HG02870 (cell line): ENCODE data around the gene TREX2.

Experiments used
- ATAC-seq: cut with Tn5 transposase; IDR thresholded peaks from one replicate; pipeline ENCODE4 v1.9.1; 2021; ENCODE audit warnings: mild to moderate bottlenecking, moderate library complexity; ENCODE audit not compliant: unreplicated experiment

The TREX2 gene

DNA sequence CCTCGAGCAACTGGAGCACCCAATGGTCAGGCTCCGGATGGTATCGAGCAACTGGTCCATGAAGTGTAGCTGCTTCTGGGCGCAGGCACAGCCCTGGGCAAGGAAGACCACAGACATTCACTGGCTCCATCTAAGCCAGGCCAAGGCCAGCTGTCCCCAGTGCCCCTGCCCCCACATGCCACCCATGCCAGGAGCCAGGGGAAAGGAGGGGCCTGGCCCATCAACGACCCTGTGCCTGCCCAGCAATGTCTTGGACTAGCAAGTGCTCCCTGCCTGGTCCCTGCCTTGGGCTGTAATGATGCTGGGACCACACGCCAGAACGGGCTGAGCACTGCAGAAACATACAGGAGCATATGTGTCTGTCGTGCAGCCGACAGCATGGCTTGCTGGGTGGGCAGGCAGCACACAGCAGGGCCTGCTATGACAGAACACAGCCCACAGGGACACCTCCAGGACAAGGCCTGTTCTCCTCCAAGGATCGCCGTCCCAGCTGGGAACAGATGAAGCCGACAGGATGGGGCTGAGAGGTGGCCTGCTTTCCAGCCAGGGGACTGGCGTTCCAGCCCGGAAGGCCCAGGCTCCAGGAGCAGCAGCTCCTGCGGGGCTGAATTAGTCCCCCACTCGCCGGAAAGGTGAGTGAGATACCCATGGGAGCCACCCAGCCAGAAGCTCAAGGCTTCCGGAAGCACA lies 11.4 kb upstream of the TREX2 start:
- ATAC-seq = no peak

DNA sequence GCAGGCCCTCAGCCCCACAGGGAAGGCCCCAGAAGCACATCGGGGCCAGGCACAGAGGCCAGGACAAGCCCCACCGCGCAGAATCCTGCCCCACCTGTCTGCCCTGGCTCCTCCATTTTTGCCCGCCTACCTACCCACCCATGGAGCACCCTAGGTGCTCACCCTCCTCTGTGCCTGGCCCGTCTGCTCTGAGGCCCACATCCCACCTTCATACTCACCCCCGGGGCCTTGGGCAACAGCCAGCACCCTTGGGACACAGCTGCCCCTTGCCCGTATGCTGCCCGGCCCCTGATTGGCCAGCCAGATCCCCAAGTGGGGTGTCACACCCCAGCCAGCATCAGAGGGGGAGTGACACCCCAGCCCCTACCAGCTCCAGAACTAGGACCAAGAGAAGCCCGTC lies 10.8 kb upstream of the TREX2 start:
- ATAC-seq = no peak

DNA sequence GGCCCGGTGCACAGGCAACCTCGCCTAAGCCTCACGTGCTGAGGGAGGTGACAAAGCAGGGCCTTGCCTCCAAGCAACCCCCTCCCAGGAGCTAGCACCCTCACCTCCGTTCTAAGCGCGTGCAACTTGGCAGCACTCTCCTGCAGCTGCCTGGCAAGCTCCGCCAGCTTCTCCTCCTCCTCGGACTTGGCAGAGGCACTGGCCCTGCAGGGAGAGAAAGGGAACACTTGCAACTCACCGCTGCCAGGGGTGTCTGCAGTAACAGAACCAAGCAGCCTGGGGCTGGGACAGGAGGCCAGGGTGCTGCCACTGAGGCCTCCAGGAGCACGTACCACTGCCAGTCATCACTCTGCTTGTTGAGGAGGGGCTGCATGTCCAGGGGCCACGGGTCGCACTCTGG lies 10.3 kb upstream of the TREX2 start:
- no peak for ATAC-seq

GRCh38 chrX:153455571-153455970 lies 9.7 kb upstream of the TREX2 start:
- no peak for ATAC-seq

- no peak for ATAC-seq
These were observed 9.2 kb upstream of the TREX2 start for GRCh38 chrX:153454901-153455550.

DNA sequence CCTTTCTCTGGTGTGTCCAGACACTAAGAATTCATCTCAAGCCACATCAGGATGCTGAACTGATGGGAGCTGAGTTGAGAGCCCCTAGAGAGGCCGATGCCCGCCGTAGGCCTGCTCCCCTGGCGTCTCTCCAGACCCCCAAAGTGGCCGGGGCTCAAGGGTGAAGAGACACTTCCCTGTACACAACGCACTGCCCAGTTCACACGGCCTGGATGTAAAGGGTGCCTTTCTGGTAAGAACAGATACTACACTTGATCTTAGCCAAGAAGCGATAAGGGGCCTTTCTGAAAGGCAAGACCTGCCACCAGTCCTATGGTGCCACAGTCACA lies 5.1 kb upstream of the TREX2 start:
- no peak for ATAC-seq

DNA sequence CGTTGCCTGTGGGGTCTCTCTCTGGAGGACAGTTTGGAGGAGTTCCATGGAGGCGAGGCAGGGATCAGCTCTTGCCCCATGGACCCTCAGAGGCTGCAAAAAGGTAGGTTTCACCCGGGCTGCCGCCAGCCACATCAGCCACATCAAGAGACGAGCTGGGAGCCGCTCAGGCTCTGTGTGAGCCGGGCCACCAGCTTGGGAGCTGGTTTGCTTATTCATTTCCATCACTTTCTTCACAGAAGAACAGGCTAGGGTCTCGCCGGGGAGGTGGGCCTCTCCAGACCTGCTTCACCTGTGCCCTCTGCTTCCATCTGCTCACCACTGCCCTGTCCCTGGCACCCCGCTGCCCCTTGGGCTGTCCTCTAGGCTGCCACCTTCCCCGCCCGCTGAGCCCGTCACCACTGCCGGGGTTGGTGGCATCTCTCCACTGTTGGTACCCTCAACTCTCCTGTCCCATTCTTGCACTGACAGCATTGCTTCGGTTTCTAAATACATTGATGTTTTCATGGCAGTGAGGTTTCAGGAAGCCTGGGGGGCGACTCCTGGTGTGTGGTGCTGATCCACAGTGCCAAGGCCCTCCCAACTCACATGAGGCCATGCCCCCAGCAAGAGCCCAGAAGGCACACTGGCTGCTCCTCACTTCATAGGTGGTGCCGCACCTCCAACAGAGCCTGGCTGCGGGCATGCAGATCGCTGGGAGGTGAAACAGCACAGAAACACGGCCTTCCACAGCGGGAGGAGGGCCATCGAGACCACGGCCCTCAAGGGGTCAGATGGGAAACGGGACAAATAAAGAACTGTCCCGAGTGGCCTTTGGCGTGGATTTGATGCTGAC lies 4.5 kb upstream of the TREX2 start:
- no peak for ATAC-seq

DNA sequence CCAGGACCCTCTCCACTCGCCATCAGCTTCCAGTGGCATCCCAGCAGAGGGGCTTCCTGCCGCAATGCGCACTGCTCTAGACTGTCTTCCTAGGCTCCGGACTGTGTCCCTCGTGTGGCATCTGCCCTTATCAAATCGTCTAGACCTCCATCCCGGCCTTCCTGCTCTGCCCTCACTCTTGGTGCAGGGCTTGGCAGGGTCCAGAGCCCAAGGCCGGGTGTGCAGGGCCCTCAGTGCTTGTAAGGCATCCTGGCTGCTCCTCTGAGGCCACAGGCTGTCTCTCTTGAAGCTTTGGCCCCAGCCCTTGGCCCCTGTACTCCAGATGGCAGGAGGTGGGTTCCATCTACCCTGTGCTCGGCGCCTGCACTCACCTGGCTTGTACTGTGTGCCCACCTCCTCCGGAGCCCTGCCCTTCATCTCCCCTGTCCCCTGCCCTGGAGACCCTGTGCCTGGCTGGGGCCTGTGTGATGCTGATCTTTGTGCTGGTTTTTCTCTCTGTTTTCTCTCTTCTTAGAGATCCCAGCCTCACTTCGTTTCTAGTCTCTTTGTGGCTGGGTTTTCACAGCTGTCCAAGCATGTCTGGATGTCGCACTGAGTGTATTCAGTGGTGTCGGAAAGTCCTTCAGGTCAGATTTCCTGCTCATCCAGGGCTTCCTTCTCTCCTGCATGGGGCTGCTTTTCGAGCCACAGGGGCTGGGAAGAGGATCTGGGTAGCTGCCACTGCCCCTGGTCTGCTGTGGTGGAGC lies 3.7 kb upstream of the TREX2 start:
- ATAC-seq = no peak

DNA sequence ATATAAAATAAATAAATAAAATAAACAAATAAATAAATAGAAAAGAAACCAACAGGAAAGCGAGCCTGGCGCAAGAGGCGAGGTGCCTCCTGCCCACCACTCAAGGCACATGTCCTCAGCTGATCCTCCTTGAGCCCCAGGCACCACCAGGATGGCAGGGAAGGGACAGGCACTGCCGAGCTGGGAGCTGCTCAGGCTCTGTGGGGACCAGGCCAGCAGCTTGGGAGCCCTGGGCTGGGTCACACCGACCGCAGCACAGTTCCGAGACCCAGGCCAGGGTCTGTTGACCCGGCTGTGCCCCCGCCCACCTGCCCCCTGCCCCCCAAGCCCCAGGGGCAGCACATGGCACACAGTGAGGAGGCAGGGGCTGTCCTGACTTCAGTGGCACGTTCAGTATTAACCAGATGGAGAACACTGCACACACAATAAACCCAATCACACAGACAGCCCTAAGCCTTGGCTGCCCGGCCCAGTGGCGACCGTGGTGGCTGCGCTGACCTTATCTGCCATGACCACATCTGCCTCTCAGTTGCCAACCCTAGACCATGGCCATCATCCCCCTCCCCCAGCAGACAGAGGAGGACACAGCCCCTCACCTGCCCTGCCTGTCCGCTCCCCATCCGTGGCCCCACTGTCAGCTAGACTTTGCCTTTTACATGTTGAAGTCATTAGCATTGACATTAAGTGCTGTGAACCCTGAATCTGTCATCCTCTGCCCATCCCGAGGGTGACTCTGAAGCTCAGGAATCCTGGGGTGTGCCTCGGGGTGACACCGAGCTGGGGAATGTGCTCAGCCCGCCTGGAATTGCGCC lies 2.9 kb upstream of the TREX2 start:
- no peak for ATAC-seq

- no peak for ATAC-seq
These were observed 1.7 kb upstream of the TREX2 start for GRCh38 chrX:153447581-153447960.

DNA sequence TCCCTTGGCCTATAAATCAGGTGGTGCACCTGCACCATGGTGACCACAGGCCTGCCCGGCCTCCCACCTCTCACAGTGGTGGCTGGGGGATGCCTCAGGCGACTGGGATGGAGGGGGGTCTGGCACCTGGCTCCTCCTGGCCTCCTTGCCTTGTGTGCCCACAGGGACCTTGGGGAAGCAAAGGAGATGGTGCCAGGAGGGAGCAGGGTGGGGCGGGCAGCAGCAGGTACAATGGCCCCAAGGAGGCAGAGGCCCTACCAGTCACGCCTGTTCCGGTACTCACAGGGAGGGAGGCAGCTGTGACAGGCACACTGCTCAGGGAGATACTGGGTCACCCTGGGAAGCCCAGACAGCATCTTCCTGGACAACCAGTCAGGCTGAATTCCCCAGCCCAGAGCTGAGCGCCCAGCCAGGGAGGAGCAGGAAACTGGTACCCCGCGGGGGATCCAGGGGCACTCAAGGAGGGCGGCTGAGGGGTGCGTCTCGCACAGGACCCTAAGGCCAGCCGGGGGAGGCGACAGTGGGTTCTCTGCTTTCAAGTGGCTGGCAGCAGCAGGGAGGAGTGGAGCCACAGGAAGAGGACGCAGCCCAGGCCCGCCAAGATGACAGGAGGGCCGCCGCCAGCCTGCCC lies 1.2 kb upstream of the TREX2 start:
- ATAC-seq = no peak

DNA sequence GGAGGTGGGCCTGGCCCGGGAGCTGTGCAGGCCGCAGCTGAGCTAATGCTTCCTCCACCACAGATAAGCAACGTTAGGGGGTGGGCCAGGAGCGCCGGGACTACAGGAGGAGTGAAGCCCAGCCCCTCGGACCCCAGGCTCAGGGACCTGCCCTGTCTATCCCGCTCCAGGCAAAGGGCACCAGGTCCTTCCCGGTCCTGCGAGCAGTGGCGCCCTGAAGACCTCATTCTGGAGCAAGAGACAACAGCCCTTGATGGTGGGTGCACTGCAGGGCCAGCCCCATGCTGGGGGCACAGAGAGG lies 730 bp upstream of the TREX2 start:
- no peak for ATAC-seq

- ATAC-seq = no peak
These were observed 575 bp downstream of the TREX2 start for GRCh38 chrX:153445106-153445855.

DNA sequence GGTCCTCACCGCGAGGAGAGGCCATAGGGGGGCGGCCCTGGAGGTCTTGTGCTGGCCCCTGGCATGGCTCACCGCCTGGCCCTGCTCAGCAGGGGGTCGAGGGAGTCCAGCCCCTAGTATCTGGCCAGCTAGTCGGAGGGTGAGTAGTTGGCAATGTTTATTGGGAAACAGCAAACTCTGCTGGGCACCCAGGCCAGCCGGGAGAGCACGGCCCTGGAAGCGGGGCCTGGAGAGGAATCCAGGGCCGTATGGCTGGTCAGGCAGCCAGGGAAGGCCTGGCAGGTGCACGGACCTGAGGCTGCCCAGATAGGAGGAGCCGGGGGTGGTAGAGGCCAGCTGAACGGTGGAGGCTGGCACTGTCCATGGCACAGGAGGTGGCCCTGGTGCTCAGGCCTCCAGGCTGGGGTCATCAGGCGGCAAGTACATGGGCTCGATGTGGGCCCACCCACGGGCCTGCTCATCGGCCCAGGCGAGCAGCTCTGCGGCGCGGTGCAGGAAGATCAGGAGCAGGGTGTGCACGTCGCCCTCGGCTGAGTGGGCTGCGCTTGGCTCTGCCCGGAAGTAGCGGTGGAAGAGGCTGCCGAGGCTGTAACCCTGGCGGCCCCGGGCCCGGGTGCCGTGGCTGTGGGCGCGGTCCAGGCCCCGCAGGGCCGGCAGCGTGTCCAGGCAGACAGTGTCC lies 1.4 kb downstream of the TREX2 start:
- no peak for ATAC-seq

GRCh38 chrX:153443476-153444332 lies 2.2 kb downstream of the TREX2 start:
- ATAC-seq = no peak

DNA sequence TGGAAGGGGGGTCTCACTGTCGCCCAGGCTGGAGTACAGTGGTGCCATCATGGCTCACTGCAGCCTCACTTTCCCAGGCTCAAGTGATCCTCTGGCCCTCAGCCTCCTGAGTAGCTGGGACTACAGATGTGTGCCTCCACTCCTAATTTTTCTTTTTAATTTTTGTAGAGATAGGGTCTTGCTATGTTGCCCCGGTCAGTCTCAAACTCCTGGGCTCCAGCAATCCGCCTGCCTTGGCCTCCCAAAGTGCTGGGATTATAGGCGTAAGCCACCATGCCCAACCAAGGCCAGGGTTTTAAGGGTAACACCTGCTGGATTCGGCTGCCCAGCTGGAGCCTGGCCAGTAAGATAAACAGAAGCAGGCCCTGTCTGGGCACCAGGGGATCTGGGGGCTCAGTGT lies 3.4 kb downstream of the TREX2 start:
- no peak for ATAC-seq

- no peak for ATAC-seq
These were observed 3.9 kb downstream of the TREX2 start for GRCh38 chrX:153441981-153442380.

DNA sequence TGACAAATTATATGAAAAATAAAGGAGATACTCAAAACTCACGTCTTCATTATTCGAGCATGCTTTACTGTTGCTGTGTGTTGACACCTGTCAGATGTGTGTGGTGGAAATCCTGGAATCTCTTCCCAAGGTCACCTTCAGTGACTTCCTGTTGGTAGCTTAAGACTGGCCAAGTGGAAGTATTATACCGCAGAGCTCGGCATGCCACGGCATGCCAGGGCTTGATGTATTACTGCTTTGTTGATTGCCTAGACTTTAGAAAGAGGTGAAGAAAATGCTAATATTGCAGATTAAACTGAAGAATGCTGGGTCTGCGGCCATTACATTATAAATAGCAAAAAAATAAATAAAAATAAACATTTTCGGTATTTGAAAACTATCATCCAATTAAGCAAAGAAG lies 4.6 kb downstream of the TREX2 start:
- no peak for ATAC-seq
